Measurements from ENCODE around the gene STMP1. TPM values are rescaled to one million over a fixed set of nuclear protein-coding genes. Genes with fewer than 3 reads are reported as not detected.
A peak's percentile ranks its signal among the peaks of the same experiment; 100 is the strongest.

Gene STMP1
- total and polyA plus RNA-seq, 12 donors, result 25.7 to 35.6 (median 27.7) TPM

DNA sequence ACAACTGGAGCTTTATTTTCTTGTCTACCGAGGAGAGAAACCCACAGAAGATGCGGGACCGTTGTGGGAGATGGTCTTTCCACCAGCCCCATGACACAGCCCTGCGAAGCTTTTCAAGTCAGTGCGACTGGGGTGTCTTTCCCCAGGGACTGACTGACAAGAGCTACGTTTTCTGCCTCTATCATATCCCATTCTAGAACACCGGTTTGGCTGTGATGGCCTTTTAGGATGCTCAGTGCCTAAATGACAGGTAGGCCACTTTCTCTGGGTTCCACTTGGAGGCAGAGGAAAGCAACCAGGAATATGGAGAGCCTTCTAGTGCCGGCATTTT lies 48.8 kb downstream of the STMP1 start:
- TF ChIP-seq, protein P1, sequence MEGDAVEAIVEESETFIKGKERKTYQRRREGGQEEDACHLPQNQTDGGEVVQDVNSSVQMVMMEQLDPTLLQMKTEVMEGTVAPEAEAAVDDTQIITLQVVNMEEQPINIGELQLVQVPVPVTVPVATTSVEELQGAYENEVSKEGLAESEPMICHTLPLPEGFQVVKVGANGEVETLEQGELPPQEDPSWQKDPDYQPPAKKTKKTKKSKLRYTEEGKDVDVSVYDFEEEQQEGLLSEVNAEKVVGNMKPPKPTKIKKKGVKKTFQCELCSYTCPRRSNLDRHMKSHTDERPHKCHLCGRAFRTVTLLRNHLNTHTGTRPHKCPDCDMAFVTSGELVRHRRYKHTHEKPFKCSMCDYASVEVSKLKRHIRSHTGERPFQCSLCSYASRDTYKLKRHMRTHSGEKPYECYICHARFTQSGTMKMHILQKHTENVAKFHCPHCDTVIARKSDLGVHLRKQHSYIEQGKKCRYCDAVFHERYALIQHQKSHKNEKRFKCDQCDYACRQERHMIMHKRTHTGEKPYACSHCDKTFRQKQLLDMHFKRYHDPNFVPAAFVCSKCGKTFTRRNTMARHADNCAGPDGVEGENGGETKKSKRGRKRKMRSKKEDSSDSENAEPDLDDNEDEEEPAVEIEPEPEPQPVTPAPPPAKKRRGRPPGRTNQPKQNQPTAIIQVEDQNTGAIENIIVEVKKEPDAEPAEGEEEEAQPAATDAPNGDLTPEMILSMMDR (IDR thresholded peaks at IDR 0.05), result no peak
- Histone ChIP-seq H3K9me3 (no peaks in the 10 kb centered on the region), H3K27me3 (no peaks in the 10 kb centered on the region), H3K27ac (no peak overlapping the region), H3K36me3 (no peaks in the 10 kb centered on the region), H3K4me1 (peaks cover 0 to 20% (median 12%) of the 10 kb centered on the region in 9 donors), H3K4me3 (no peak overlapping the region)
- ATAC-seq (no peak), DNase-seq (no peak)
- intact Hi-C loops (cut with DNase I), result no loop called here
- WGBS, 2 donors, result 65 to 69% methylated on average over 8 of the region's 8 CpGs

DNA sequence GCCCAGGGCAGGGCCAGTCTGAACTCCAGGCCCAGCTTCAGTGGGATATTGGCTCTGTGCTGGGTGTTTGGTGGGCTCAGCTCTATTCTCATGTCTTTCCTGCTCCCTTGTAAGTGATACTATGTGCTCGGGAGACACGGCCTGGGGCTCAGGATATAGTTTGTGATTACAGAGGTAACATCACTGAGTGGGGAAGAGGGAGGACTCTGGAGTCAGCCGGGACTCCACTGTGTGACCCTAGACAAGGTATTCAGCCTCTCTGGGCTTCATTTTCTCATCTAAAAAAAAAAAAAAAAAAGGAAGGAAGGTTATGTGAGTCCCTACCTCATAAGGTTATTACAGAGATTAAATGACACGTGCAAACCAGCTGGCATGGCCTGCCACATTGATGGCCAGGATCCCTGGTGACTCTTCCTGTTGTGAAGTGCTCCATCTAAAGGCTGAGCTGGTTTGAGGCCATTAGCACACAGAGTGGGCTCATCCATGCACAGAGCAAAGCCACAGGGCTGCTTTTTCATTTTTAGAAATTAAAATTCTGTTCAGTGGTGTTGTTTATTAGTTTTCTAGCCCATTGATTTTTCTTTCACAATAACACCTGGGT lies 50.0 kb downstream of the STMP1 start:
- ATAC-seq, result peak in 5 of 8 donors; percentile 43 to 59 (median 45)
- Histone ChIP-seq H3K36me3 (no peaks in the 10 kb centered on the region), H3K27me3 (no peaks in the 10 kb centered on the region), H3K9me3 (no peaks in the 10 kb centered on the region), H3K27ac (peak overlapping the region in 1 of 10 donors; percentile 16), H3K4me3 (no peak overlapping the region), H3K4me1 (peaks cover 0 to 20% (median 12%) of the 10 kb centered on the region in 9 donors)
- 60 to 63% methylated on average over 4 of the region's 4 CpGs for WGBS, 2 donors
- DNase-seq, result no peak
- TF ChIP-seq, protein P1 (IDR thresholded peaks at IDR 0.05), result peak in 2 of 9 donors; percentile 16 to 21
- intact Hi-C loops (cut with DNase I), result no loop called here

- Histone ChIP-seq H3K9me3 (no peaks in the 10 kb centered on the region), H3K36me3 (no peaks in the 10 kb centered on the region), H3K27me3 (no peaks in the 10 kb centered on the region), H3K4me3 (no peak overlapping the region), H3K27ac (peak overlapping the region in 1 of 10 donors; percentile 16), H3K4me1 (peaks cover 0 to 20% (median 12%) of the 10 kb centered on the region in 9 donors)
- peak in 4 of 8 donors; percentile 5 to 45 (median 24) for ATAC-seq
- intact Hi-C loops (cut with DNase I), result no loop called here
- WGBS, 2 donors, result 25 to 39% methylated on average over 7 of the region's 7 CpGs
- DNase-seq, result no peak
- TF ChIP-seq, protein P1 (IDR thresholded peaks at IDR 0.05), result no peak
Observed at GRCh38 chr7:135712796-135713195, 50.5 kb downstream of the STMP1 start.

- intact Hi-C loops (cut with DNase I), result no loop called here
- peaks cover under 1 to 26% (median 12%) of the 10 kb centered on the region in 9 donors for H3K4me1 ChIP-seq
- H3K9me3 ChIP-seq, result no peaks in the 10 kb centered on the region
- TF ChIP-seq, protein P1 (IDR thresholded peaks at IDR 0.05), result no peak
- no peaks in the 10 kb centered on the region for H3K27me3 ChIP-seq
- H3K36me3 ChIP-seq, result no peaks in the 10 kb centered on the region
- DNase-seq, result no peak
- H3K4me3 ChIP-seq, result no peak overlapping the region
- WGBS, 2 donors, result 88 to 89% methylated on average over 4 of the region's 4 CpGs
- H3K27ac ChIP-seq, result no peak overlapping the region
- ATAC-seq, result peak in 1 of 8 donors; percentile 5
Observed at GRCh38 chr7:135713836-135714470, 51.6 kb downstream of the STMP1 start.

Data from heart right ventricle (tissue), 16 donors.